GM23338 (cell line): Measurements from ENCODE around the gene ACAN. TPM values are rescaled to one million over a fixed set of nuclear protein-coding genes. Genes with fewer than 3 reads are reported as not detected.

Experiments used
- ATAC-seq: fragments of 200-7000 bp; cut with Tn5 transposase; 3 replicates; pipeline ENCODE4 v1.9.1; 2020
- DNase-seq: peaks from one replicate; pipeline ENCODE4 v3.0.0-alpha.2; 2015; ENCODE audit warnings: low spot score
- H2AFZ ChIP-seq: fragments of 200-600 bp; sonication (generic); 2 replicates; pipeline ENCODE4 v1.8.0; 2016; ENCODE audit warnings: antibody characterized with exemption, mild to moderate bottlenecking, moderate library complexity
- H3F3A ChIP-seq: fragments of 200-600 bp; sonication (generic); replicated peaks from 2 replicates; pipeline ENCODE4 v1.8.0; 2017; ENCODE audit warnings: antibody characterized with exemption, mixed run types, low read depth
- H3K27ac ChIP-seq: fragments of 200-600 bp; sonication (generic); 2 replicates; pipeline ENCODE4 v1.6.1; 2016; ENCODE audit warnings: low read depth
- H3K27me3 ChIP-seq: fragments of 200-600 bp; sonication (generic); 2 replicates; pipeline ENCODE4 v1.8.0; 2016; ENCODE audit warnings: mild to moderate bottlenecking, mixed run types, moderate library complexity; ENCODE audit not compliant: insufficient read depth
- H3K36me3 ChIP-seq: fragments of 200-600 bp; sonication (generic); 2 replicates; pipeline ENCODE4 v1.8.0; 2016; ENCODE audit warnings: mild to moderate bottlenecking; ENCODE audit not compliant: insufficient read depth
- H3K4me1 ChIP-seq: fragments of 200-600 bp; sonication (generic); 2 replicates; pipeline ENCODE4 v1.8.0; 2016; ENCODE audit warnings: mild to moderate bottlenecking, moderate library complexity; ENCODE audit not compliant: insufficient read depth
- H3K4me2 ChIP-seq: fragments of 200-600 bp; sonication (generic); 2 replicates; pipeline ENCODE4 v1.7.1; 2017; ENCODE audit warnings: mixed run types
- H3K4me3 ChIP-seq: fragments of 200-600 bp; sonication (generic); 2 replicates; pipeline ENCODE4 v1.6.1; 2016; ENCODE audit warnings: mixed run types
- H3K79me2 ChIP-seq: fragments of 200-600 bp; sonication (generic); replicated peaks from 2 replicates; pipeline ENCODE4 v1.8.0; 2017; ENCODE audit warnings: mild to moderate bottlenecking; ENCODE audit not compliant: insufficient read depth
- H3K9me2 ChIP-seq: fragments of 200-600 bp; sonication (generic); 2 replicates; pipeline ENCODE4 v1.8.0; 2017; ENCODE audit not compliant: insufficient read depth
- H4K20me1 ChIP-seq: fragments of 200-600 bp; sonication (generic); replicated peaks from 2 replicates; pipeline ENCODE4 v1.8.0; 2017; ENCODE audit warnings: mild to moderate bottlenecking; ENCODE audit not compliant: insufficient read depth
- H3K27ac Mint-ChIP-seq: 2 replicates; pipeline ENCODE4 v1.8.0; 2020; ENCODE audit warnings: inconsistent platforms, mild to moderate bottlenecking, moderate library complexity, mixed read lengths
- H3K27me3 Mint-ChIP-seq: 3 replicates; pipeline ENCODE4 v1.8.0; 2022; ENCODE audit warnings: low read depth, mild to moderate bottlenecking, moderate library complexity, mixed read lengths, inconsistent platforms; ENCODE audit not compliant: insufficient read depth, poor library complexity
- H3K36me3 Mint-ChIP-seq: 3 replicates; pipeline ENCODE4 v1.8.0; 2021; ENCODE audit warnings: low read depth, mild to moderate bottlenecking, inconsistent platforms, moderate library complexity, mixed read lengths
- H3K4me1 Mint-ChIP-seq: 3 replicates; pipeline ENCODE4 v1.8.0; 2020; ENCODE audit warnings: mild to moderate bottlenecking, inconsistent platforms, mixed read lengths
- H3K4me3 Mint-ChIP-seq: 3 replicates; pipeline ENCODE4 v1.8.0; 2021; ENCODE audit warnings: moderate library complexity, mild to moderate bottlenecking, inconsistent platforms, mixed read lengths
- H3K9me3 Mint-ChIP-seq: 3 replicates; pipeline ENCODE4 v1.8.0; 2020; ENCODE audit warnings: moderate library complexity, mild to moderate bottlenecking, inconsistent platforms, mixed read lengths
- ETS1 ChIP-seq: IDR thresholded peaks from 2 replicates; pipeline ENCODE4 v1.6.1; 2016; ENCODE audit warnings: antibody characterized with exemption
- EZH2 ChIP-seq: fragments of 200-600 bp; sonication (generic); IDR thresholded peaks from one replicate; pipeline ENCODE4 v1.8.0; 2017; ENCODE audit warnings: antibody characterized with exemption, mild to moderate bottlenecking, low read depth; ENCODE audit not compliant: unreplicated experiment
- EZH2phosphoT487 ChIP-seq: fragments of 200-600 bp; sonication (generic); IDR thresholded peaks from one replicate; pipeline ENCODE4 v1.8.1; 2018; ENCODE audit warnings: antibody characterized with exemption; ENCODE audit not compliant: unreplicated experiment
- JUNB ChIP-seq: IDR thresholded peaks from one replicate; pipeline ENCODE4 v1.6.1; 2016; ENCODE audit warnings: antibody characterized with exemption; ENCODE audit not compliant: unreplicated experiment
- NANOG ChIP-seq: IDR thresholded peaks from 2 replicates; pipeline ENCODE4 v1.6.1; 2016; ENCODE audit warnings: antibody characterized with exemption, borderline replicate concordance
- POLR2AphosphoS5 ChIP-seq: IDR thresholded peaks from 2 replicates; pipeline ENCODE4 v1.6.1; 2016; ENCODE audit warnings: antibody characterized with exemption, low read depth
- STAT1 ChIP-seq: IDR thresholded peaks from one replicate; pipeline ENCODE4 v1.6.1; 2016; ENCODE audit warnings: antibody characterized with exemption; ENCODE audit not compliant: unreplicated experiment
- ZNF114 ChIP-seq: fragments of 250-450 bp; sonication (Bioruptor Pico); IDR thresholded peaks from 2 replicates; pipeline ENCODE4 v1.5.0; 2020; ENCODE audit warnings: mild to moderate bottlenecking, moderate library complexity
- ZNF331 ChIP-seq: fragments of 250-450 bp; sonication (Bioruptor Pico); IDR thresholded peaks from 2 replicates; pipeline ENCODE4 v1.5.0; 2020; ENCODE audit warnings: low read depth, mild to moderate bottlenecking, moderate library complexity
- polyA plus RNA-seq: library from polyadenylated mRNA; unstranded; fragments of >200 nt; fragmentation: Nextera tagmentation; extraction: Ambion mirVana; gene quantifications from 2 replicates; pipeline ENCODE4 v1.2.1, GENCODE V29; 2016
- total RNA-seq: library from RNA; depleted of rRNA; stranded (reverse); fragments of >200 nt; shearing (Covaris generic); gene quantifications from 2 replicates; pipeline ENCODE4 v1.2.3, GENCODE V29; 2014
- TF ChIP-seq, protein P1 (sequence below): fragments of 250-450 bp; sonication (Bioruptor Pico); IDR thresholded peaks from 2 replicates; pipeline ENCODE4 v1.5.0; 2020; ENCODE audit warnings: mild to moderate bottlenecking, moderate library complexity
- TF ChIP-seq, protein P2 (sequence below), 2 experiments: fragments of 200-600 bp in 1 of 2; sonication (generic) in 1 of 2; conservative IDR thresholded peaks; 2 replicates each; pipeline versions ENCODE4 v1.5.1 to v1.6.1; 2016 to 2017; ENCODE audit warnings: antibody characterized with exemption in 2 of 2, low read depth in 2 of 2, mild to moderate bottlenecking in 2 of 2, moderate library complexity in 1 of 2

The ACAN gene
- total and polyA plus RNA-seq, 2 experiments from 2014 or later: 2.5 to 4.9 TPM

GRCh38 chr15:88847144-88847543 is 43.9 kb downstream of the ACAN start:
- H3K27ac Mint-ChIP-seq: no peak overlapping the region
- H3K27ac ChIP-seq: no peak overlapping the region
- no peaks in the 10 kb centered on the region for H4K20me1 ChIP-seq
- H3K27me3 Mint-ChIP-seq: peaks cover 1% of the 10 kb centered on the region
- H3K4me1 Mint-ChIP-seq: no peaks in the 10 kb centered on the region
- H3K27me3 ChIP-seq: no peaks in the 10 kb centered on the region
- no peak overlapping the region for H3K4me3 Mint-ChIP-seq
- H3F3A ChIP-seq: no peaks in the 10 kb centered on the region
- no peaks in the 10 kb centered on the region for H3K79me2 ChIP-seq
- no peak overlapping the region for H3K4me3 ChIP-seq
- H3K9me3 Mint-ChIP-seq: no peaks in the 10 kb centered on the region
- H3K36me3 ChIP-seq: no peaks in the 10 kb centered on the region
- 0 out of 2 replicates have a peak overlapping the region, but pooled peaks have one; percentile 43 for H2AFZ ChIP-seq
- no peaks in the 10 kb centered on the region for H3K9me2 ChIP-seq
- no peaks in the 10 kb centered on the region for H3K36me3 Mint-ChIP-seq
- H3K4me2 ChIP-seq: no peak overlapping the region
- peak; percentile 62 for ATAC-seq
- DNase-seq: no peak
- TF ChIP-seq ZNF331: no peak
- no peak for TF ChIP-seq EZH2phosphoT487
- no peak for TF ChIP-seq ZNF114 (CRISPR knock-in tag)
- TF ChIP-seq, protein P1, sequence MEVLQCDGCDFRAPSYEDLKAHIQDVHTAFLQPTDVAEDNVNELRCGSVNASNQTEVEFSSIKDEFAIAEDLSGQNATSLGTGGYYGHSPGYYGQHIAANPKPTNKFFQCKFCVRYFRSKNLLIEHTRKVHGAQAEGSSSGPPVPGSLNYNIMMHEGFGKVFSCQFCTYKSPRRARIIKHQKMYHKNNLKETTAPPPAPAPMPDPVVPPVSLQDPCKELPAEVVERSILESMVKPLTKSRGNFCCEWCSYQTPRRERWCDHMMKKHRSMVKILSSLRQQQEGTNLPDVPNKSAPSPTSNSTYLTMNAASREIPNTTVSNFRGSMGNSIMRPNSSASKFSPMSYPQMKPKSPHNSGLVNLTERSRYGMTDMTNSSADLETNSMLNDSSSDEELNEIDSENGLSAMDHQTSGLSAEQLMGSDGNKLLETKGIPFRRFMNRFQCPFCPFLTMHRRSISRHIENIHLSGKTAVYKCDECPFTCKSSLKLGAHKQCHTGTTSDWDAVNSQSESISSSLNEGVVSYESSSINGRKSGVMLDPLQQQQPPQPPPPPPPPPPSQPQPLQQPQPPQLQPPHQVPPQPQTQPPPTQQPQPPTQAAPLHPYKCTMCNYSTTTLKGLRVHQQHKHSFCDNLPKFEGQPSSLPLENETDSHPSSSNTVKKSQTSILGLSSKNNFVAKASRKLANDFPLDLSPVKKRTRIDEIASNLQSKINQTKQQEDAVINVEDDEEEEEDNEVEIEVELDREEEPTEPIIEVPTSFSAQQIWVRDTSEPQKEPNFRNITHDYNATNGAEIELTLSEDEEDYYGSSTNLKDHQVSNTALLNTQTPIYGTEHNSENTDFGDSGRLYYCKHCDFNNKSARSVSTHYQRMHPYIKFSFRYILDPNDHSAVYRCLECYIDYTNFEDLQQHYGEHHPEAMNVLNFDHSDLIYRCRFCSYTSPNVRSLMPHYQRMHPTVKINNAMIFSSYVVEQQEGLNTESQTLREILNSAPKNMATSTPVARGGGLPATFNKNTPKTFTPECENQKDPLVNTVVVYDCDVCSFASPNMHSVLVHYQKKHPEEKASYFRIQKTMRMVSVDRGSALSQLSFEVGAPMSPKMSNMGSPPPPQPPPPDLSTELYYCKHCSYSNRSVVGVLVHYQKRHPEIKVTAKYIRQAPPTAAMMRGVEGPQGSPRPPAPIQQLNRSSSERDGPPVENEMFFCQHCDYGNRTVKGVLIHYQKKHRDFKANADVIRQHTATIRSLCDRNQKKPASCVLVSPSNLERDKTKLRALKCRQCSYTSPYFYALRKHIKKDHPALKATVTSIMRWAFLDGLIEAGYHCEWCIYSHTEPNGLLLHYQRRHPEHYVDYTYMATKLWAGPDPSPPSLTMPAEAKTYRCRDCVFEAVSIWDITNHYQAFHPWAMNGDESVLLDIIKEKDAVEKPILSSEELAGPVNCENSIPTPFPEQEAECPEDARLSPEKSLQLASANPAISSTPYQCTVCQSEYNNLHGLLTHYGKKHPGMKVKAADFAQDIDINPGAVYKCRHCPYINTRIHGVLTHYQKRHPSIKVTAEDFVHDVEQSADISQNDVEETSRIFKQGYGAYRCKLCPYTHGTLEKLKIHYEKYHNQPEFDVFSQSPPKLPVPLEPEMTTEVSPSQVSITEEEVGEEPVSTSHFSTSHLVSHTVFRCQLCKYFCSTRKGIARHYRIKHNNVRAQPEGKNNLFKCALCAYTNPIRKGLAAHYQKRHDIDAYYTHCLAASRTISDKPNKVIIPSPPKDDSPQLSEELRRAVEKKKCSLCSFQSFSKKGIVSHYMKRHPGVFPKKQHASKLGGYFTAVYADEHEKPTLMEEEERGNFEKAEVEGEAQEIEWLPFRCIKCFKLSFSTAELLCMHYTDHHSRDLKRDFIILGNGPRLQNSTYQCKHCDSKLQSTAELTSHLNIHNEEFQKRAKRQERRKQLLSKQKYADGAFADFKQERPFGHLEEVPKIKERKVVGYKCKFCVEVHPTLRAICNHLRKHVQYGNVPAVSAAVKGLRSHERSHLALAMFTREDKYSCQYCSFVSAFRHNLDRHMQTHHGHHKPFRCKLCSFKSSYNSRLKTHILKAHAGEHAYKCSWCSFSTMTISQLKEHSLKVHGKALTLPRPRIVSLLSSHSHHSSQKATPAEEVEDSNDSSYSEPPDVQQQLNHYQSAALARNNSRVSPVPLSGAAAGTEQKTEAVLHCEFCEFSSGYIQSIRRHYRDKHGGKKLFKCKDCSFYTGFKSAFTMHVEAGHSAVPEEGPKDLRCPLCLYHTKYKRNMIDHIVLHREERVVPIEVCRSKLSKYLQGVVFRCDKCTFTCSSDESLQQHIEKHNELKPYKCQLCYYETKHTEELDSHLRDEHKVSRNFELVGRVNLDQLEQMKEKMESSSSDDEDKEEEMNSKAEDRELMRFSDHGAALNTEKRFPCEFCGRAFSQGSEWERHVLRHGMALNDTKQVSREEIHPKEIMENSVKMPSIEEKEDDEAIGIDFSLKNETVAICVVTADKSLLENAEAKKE (CRISPR knock-in tag): no peak
- no peak for TF ChIP-seq JUNB
- no peak for TF ChIP-seq ETS1
- no peak for TF ChIP-seq EZH2
- TF ChIP-seq POLR2AphosphoS5: no peak
- TF ChIP-seq STAT1: no peak
- no peak for TF ChIP-seq NANOG
- TF ChIP-seq, protein P2, sequence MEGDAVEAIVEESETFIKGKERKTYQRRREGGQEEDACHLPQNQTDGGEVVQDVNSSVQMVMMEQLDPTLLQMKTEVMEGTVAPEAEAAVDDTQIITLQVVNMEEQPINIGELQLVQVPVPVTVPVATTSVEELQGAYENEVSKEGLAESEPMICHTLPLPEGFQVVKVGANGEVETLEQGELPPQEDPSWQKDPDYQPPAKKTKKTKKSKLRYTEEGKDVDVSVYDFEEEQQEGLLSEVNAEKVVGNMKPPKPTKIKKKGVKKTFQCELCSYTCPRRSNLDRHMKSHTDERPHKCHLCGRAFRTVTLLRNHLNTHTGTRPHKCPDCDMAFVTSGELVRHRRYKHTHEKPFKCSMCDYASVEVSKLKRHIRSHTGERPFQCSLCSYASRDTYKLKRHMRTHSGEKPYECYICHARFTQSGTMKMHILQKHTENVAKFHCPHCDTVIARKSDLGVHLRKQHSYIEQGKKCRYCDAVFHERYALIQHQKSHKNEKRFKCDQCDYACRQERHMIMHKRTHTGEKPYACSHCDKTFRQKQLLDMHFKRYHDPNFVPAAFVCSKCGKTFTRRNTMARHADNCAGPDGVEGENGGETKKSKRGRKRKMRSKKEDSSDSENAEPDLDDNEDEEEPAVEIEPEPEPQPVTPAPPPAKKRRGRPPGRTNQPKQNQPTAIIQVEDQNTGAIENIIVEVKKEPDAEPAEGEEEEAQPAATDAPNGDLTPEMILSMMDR (conservative IDR thresholded peaks at IDR 0.05; ENCODE audit: low read depth in 2 of 2): no peak
- no peaks in the 10 kb centered on the region for H3K4me1 ChIP-seq
